AG04450 (cell line): ENCODE measurements around the gene FMN2. TPM values are rescaled to one million over a fixed set of nuclear protein-coding genes. Genes with fewer than 3 reads are reported as not detected.
A peak's percentile ranks its signal among the peaks of the same experiment; 100 is the strongest.

ENCODE experiments used
- CTCF ChIA-PET: fragments of 300-600, 350-600 bp; formaldehyde crosslinking; extraction: SDS; loops from one replicate; lab custom pipeline; 2022; ENCODE audit warnings: antibody characterized with exemption, inconsistent platforms; lab: Charles Lee
- POLR2A ChIA-PET: fragments of 350-600 bp; formaldehyde crosslinking; extraction: SDS; loops from one replicate; lab custom pipeline; 2021; ENCODE audit warnings: antibody characterized with exemption, inconsistent platforms; lab: Yijun Ruan, JAX
- DNase-seq: peaks from one replicate; pipeline ENCODE4 v3.0.0-alpha.2; 2011; ENCODE audit warnings: low read depth, low spot score
- H3K27ac ChIP-seq: one replicate; pipeline ENCODE4 v1.5.1; 2012; ENCODE audit warnings: low read depth, low read length, control low read depth
- H3K27me3 ChIP-seq: one replicate; pipeline ENCODE4 v1.6.0; 2012; ENCODE audit warnings: low read length; ENCODE audit not compliant: control insufficient read depth, insufficient read depth
- H3K4me3 ChIP-seq: 2 replicates; pipeline ENCODE4 v1.5.1; 2011; ENCODE audit warnings: mild to moderate bottlenecking, low read depth, low read length, control low read depth
- H3K9me3 ChIP-seq: 2 replicates; pipeline ENCODE4 v1.5.1; 2012; ENCODE audit warnings: low read length; ENCODE audit not compliant: control insufficient read depth, insufficient read depth
- polyA plus RNA-seq: library from polyadenylated mRNA; depleted of rRNA; stranded (reverse); fragments of >200 nt; gene quantifications from 2 replicates; pipeline ENCODE4 v1.2.3, GENCODE V29; 2011
- TF ChIP-seq, protein P1 (sequence below): IDR thresholded peaks from 2 replicates; pipeline ENCODE4 v1.5.1; 2011; ENCODE audit warnings: low read depth, low read length, control low read depth, inconsistent platforms

FMN2 gene
- polyA plus RNA-seq, 1 experiment: 6.9 TPM

GRCh38 chr1:240492832-240493440, 401.3 kb downstream of the FMN2 start:
- no peak overlapping the region for H3K27ac ChIP-seq
- TF ChIP-seq, protein P1, sequence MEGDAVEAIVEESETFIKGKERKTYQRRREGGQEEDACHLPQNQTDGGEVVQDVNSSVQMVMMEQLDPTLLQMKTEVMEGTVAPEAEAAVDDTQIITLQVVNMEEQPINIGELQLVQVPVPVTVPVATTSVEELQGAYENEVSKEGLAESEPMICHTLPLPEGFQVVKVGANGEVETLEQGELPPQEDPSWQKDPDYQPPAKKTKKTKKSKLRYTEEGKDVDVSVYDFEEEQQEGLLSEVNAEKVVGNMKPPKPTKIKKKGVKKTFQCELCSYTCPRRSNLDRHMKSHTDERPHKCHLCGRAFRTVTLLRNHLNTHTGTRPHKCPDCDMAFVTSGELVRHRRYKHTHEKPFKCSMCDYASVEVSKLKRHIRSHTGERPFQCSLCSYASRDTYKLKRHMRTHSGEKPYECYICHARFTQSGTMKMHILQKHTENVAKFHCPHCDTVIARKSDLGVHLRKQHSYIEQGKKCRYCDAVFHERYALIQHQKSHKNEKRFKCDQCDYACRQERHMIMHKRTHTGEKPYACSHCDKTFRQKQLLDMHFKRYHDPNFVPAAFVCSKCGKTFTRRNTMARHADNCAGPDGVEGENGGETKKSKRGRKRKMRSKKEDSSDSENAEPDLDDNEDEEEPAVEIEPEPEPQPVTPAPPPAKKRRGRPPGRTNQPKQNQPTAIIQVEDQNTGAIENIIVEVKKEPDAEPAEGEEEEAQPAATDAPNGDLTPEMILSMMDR: 0 out of 2 replicates have a peak, but pooled peaks have one; percentile 3
- POLR2A ChIA-PET: no interaction called here
- H3K27me3 ChIP-seq: no peaks in the 10 kb centered on the region
- no peak overlapping the region for H3K4me3 ChIP-seq
- H3K9me3 ChIP-seq: peaks cover 11% of the 10 kb centered on the region; the same call in 1 of the 2 replicates
- no peak for DNase-seq
- CTCF ChIA-PET: interaction anchor here (1.0 kb wide), 1 partner anchor 23 kb away, joined by 3 read pairs; no protein-coding TSS in a partner anchor

DNA sequence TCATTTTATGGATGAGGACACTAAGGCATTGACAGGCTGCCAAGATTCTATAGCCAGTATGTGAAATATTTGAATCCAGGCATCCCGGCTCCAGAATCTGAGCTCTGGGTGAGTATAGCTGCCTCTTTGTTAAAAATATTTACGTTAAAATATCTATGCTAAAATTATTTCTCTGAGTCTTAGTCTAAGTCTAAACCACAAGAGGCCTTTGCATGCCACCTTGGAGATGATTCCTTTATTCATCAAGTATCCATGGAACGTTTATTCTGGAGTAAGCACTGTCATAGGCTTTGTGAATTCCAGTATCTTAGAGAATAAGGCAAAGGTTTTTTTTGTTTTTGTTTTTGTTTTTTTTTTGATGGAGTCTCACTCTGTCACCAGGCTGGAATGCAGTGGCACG, 403.9 kb downstream of the FMN2 start:
- CTCF ChIA-PET: no interaction called here
- Histone ChIP-seq H3K27ac (no peak overlapping the region), H3K4me3 (no peak overlapping the region), H3K9me3 (peaks cover 11% of the 10 kb centered on the region; the same call in 1 of the 2 replicates), H3K27me3 (no peaks in the 10 kb centered on the region)
- POLR2A ChIA-PET: no interaction called here
- no peak for DNase-seq
- TF ChIP-seq, protein P1: no peak

DNA sequence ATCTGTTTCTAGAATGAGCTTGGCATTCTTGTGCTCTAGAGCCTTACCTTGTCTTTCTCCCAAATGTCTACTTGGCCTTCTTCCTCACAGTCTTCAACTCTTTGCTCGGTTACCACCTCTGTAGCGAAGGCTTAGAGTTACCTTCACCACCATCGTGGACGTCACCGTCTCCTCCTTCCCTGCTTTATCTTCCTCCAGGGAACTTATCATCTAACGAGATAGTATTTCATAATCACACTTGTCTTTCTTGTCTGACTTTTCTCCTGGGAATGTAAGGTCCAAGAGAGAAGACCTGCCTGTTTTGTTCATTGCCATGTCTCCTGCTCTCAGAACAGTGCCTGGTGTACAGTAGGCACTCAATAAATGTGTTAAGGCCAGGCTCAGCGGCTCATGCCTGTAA, 404.7 kb downstream of the FMN2 start:
- CTCF ChIA-PET: no interaction called here
- Histone ChIP-seq H3K27me3 (no peaks in the 10 kb centered on the region), H3K9me3 (peaks cover 11% of the 10 kb centered on the region; the same call in 1 of the 2 replicates), H3K4me3 (no peak overlapping the region), H3K27ac (no peak overlapping the region)
- no peak for DNase-seq
- POLR2A ChIA-PET: no interaction called here
- TF ChIP-seq, protein P1: no peak

DNA sequence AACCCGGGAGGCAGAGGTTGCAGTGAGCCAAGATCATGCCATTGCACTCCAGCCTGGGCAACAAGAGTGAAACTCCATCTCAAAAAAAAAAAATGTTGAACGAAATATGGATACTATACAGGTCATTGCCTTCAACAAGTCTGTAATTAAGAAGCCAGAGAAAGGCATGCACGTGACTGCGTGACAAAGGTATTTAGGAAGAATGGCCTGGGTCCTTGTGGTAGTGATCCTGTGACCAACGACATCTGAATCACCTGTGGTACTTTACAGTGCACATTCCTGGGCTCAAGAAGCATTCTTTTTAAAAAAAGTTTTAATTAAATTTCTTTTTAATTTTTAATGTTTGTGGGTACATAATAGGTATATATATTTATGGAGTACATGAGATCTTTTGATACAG, 405.3 kb downstream of the FMN2 start:
- TF ChIP-seq, protein P1: no peak
- ChIA-PET CTCF (no interaction called here), POLR2A (no interaction called here)
- no peak overlapping the region for H3K4me3 ChIP-seq
- DNase-seq: no peak
- H3K27ac ChIP-seq: no peak overlapping the region
- no peaks in the 10 kb centered on the region for H3K27me3 ChIP-seq
- peaks cover 11% of the 10 kb centered on the region; the same call in 1 of the 2 replicates for H3K9me3 ChIP-seq

- CTCF ChIA-PET: no interaction called here
- POLR2A ChIA-PET: no interaction called here
- Histone ChIP-seq H3K4me3 (no peak overlapping the region), H3K27ac (no peak overlapping the region), H3K27me3 (no peaks in the 10 kb centered on the region), H3K9me3 (peaks cover 4% of the 10 kb centered on the region; the same call in 1 of the 2 replicates)
- TF ChIP-seq, protein P1: no peak
- no peak for DNase-seq
Measured at GRCh38 chr1:240497908-240498307, 406.2 kb downstream of the FMN2 start.
